ENCODE results near the gene MAML3. TPM values are rescaled to one million over a fixed set of nuclear protein-coding genes. Genes with fewer than 3 reads are reported as not detected.

Gene MAML3
- total RNA-seq, 1 donor, result 0.72 TPM

DNA sequence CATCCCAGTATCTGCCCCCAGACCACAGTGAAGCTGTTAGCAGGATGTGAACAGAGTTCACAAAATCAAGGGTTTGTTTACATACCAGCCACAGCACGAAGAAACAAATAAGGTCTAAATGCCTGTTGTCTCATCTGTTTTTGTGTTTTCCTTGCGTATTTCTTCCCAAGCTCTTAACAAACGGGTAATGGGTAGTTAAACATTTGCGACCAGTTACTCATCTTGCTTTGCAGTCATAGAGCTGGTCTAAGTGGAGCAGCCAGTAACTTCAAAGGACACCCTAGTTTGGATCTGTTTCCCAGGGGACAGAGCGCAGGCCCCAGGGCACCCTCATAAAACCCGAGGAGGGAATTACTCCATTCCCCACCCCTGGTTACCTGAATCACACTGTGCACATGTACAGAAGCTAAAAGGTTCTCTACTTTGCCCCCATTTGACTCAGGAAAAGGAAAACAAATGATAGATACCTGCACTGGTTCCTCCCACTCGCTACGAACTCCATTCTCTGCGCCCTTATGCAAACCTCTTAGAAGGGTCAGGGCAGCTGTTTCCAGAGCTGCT lies 68.8 kb downstream of the MAML3 start:
- no peak for DNase-seq (ENCODE audit: insufficient read length, low spot score, missing footprints)
- H3K4me1 ChIP-seq (ENCODE audit: insufficient read depth, low read length), result peaks cover 3% of the 10 kb centered on the region
- no peak overlapping the region for H3K27ac ChIP-seq (ENCODE audit: low read depth, low read length)
- H3K9me3 ChIP-seq (ENCODE audit: low read depth, low read length), result no peaks in the 10 kb centered on the region
- TF ChIP-seq, protein P1, sequence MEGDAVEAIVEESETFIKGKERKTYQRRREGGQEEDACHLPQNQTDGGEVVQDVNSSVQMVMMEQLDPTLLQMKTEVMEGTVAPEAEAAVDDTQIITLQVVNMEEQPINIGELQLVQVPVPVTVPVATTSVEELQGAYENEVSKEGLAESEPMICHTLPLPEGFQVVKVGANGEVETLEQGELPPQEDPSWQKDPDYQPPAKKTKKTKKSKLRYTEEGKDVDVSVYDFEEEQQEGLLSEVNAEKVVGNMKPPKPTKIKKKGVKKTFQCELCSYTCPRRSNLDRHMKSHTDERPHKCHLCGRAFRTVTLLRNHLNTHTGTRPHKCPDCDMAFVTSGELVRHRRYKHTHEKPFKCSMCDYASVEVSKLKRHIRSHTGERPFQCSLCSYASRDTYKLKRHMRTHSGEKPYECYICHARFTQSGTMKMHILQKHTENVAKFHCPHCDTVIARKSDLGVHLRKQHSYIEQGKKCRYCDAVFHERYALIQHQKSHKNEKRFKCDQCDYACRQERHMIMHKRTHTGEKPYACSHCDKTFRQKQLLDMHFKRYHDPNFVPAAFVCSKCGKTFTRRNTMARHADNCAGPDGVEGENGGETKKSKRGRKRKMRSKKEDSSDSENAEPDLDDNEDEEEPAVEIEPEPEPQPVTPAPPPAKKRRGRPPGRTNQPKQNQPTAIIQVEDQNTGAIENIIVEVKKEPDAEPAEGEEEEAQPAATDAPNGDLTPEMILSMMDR (IDR thresholded peaks at IDR 0.05; ENCODE audit: extremely low read depth, low read depth, low read length), result no peak
- H4K20me1 ChIP-seq (ENCODE audit: insufficient read depth, low read length), result no peaks in the 10 kb centered on the region
- H3K27me3 ChIP-seq (ENCODE audit: insufficient read depth, low read length), result no peaks in the 10 kb centered on the region
- no peak overlapping the region for H3K4me2 ChIP-seq (ENCODE audit: insufficient read depth, low read length)
- H3K36me3 ChIP-seq (ENCODE audit: insufficient read depth, low read length), result no peaks in the 10 kb centered on the region
- no peaks in the 10 kb centered on the region for H3K79me2 ChIP-seq (ENCODE audit: insufficient read depth, low read length)
- H2AFZ ChIP-seq (ENCODE audit: low read length), result peak overlapping the region; percentile 27
- no peak overlapping the region for H3K4me3 ChIP-seq (ENCODE audit: insufficient read depth, low read length)

- peaks cover 3% of the 10 kb centered on the region for H3K4me1 ChIP-seq (ENCODE audit: insufficient read depth, low read length)
- no peaks in the 10 kb centered on the region for H3K9me3 ChIP-seq (ENCODE audit: low read depth, low read length)
- DNase-seq (ENCODE audit: insufficient read length, low spot score, missing footprints), result no peak
- H3K27ac ChIP-seq (ENCODE audit: low read depth, low read length), result no peak overlapping the region
- H3K27me3 ChIP-seq (ENCODE audit: insufficient read depth, low read length), result no peaks in the 10 kb centered on the region
- H3K4me3 ChIP-seq (ENCODE audit: insufficient read depth, low read length), result no peak overlapping the region
- no peaks in the 10 kb centered on the region for H3K36me3 ChIP-seq (ENCODE audit: insufficient read depth, low read length)
- peak overlapping the region; percentile 2 for H3K4me2 ChIP-seq (ENCODE audit: insufficient read depth, low read length)
- TF ChIP-seq, protein P1 (IDR thresholded peaks at IDR 0.05; ENCODE audit: extremely low read depth, low read depth, low read length), result no peak
- no peak overlapping the region for H2AFZ ChIP-seq (ENCODE audit: low read length)
- H3K79me2 ChIP-seq (ENCODE audit: insufficient read depth, low read length), result no peaks in the 10 kb centered on the region
- H4K20me1 ChIP-seq (ENCODE audit: insufficient read depth, low read length), result no peaks in the 10 kb centered on the region
Measured at GRCh38 chr4:140084385-140084784, 69.6 kb downstream of the MAML3 start.

DNA sequence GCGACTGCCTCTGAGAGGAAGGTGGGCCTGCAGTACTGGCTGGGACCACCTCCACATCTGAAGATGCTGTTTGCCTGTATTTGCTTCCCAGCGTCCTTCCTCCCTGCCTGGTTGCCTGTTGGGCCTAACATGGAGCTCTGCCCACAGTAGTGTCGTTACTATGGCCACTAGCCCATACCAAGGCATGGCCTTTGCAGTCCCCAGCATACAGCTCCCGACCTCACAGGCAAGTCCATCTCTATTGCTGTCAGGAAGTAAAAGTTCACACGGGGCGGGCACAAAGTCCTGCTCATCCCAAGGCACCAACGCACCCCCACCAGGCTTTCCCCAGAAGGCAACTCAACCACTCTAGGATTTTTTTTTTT lies 71.6 kb downstream of the MAML3 start:
- H3K27ac ChIP-seq (ENCODE audit: low read depth, low read length), result no peak overlapping the region
- no peak overlapping the region for H3K4me2 ChIP-seq (ENCODE audit: insufficient read depth, low read length)

DNA sequence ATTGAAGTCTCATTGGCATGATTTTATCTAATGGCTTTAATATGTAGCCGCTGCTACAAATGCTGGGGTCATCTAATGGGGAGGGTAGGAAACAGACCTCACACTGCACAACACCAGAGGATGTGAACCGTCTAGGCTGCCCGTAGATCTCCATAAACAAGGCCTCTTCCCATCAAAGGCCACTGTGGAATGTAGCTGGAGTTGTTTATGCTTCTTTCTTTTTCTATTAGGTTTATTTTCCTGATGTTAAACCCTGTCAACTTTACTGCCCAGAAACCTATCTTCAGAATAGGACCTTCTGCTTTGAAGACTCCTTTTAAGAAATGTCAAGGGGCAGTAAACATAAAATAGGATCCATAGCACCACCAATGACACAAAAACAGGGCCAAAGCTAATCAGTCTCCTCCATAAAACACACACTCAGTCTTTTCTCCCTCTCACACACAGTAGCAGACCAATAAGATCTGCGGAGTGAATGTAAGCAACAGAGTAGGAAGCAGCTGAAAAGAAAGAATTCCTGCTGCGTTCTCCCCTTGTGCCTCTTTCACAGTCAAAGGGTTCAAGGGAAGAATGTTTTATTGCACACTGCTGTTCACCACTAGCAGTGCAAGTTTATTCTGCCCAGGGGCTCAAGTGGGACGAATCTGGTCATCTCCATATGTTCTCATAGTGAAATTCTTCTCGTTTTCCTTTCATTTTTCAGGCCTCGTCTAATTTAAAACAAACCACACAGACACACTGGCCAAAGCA lies 72.2 kb downstream of the MAML3 start:
- Histone ChIP-seq H3K27me3 (ENCODE audit: insufficient read depth, low read length) (no peaks in the 10 kb centered on the region), H3K36me3 (ENCODE audit: insufficient read depth, low read length) (no peaks in the 10 kb centered on the region), H3K4me3 (ENCODE audit: insufficient read depth, low read length) (no peak overlapping the region), H3K27ac (ENCODE audit: low read depth, low read length) (no peak overlapping the region), H3K4me1 (ENCODE audit: insufficient read depth, low read length) (peaks cover 13% of the 10 kb centered on the region), H4K20me1 (ENCODE audit: insufficient read depth, low read length) (no peaks in the 10 kb centered on the region), H3K9me3 (ENCODE audit: low read depth, low read length) (no peaks in the 10 kb centered on the region), H3K79me2 (ENCODE audit: insufficient read depth, low read length) (no peaks in the 10 kb centered on the region), H3K4me2 (ENCODE audit: insufficient read depth, low read length) (no peak overlapping the region), H2AFZ (ENCODE audit: low read length) (no peak overlapping the region)
- TF ChIP-seq, protein P1 (IDR thresholded peaks at IDR 0.05; ENCODE audit: extremely low read depth, low read depth, low read length), result no peak
- no peak for DNase-seq (ENCODE audit: insufficient read length, low spot score, missing footprints)

More for the DNA sequence above, 71.6 kb downstream of the MAML3 start:
- Histone ChIP-seq H3K4me3 (ENCODE audit: insufficient read depth, low read length) (no peak overlapping the region), H2AFZ (ENCODE audit: low read length) (peak overlapping the region; percentile 15), H3K27me3 (ENCODE audit: insufficient read depth, low read length) (no peaks in the 10 kb centered on the region), H3K36me3 (ENCODE audit: insufficient read depth, low read length) (no peaks in the 10 kb centered on the region), H3K9me3 (ENCODE audit: low read depth, low read length) (no peaks in the 10 kb centered on the region), H3K4me1 (ENCODE audit: insufficient read depth, low read length) (peaks cover 13% of the 10 kb centered on the region), H3K79me2 (ENCODE audit: insufficient read depth, low read length) (no peaks in the 10 kb centered on the region), H4K20me1 (ENCODE audit: insufficient read depth, low read length) (no peaks in the 10 kb centered on the region)
- DNase-seq (ENCODE audit: insufficient read length, low spot score, missing footprints), result no peak
- TF ChIP-seq, protein P1 (IDR thresholded peaks at IDR 0.05; ENCODE audit: extremely low read depth, low read depth, low read length), result no peak

Measured in osteoblast (primary cell).